GM21390 (cell line): Measurements from ENCODE around the gene DIP2B.
"Not testable (repeated sequence)": the region's sequence is repeated elsewhere in the genome, so short reads cannot be mapped to it uniquely, and the experiment has no call there.

Experiments
- ATAC-seq: cut with Tn5 transposase; IDR thresholded peaks from one replicate; pipeline ENCODE4 v1.9.1; 2021; ENCODE audit not compliant: unreplicated experiment

DIP2B gene

GRCh38 chr12:50520416-50521207, 15.8 kb downstream of the DIP2B start:
- no peak for ATAC-seq

GRCh38 chr12:50521781-50522180, 17.0 kb downstream of the DIP2B start:
- not testable (repeated sequence) for ATAC-seq

GRCh38 chr12:50523772-50524171, 19.0 kb downstream of the DIP2B start:
- ATAC-seq, result no peak

GRCh38 chr12:50524621-50525020, 19.8 kb downstream of the DIP2B start:
- ATAC-seq, result no peak

- no peak for ATAC-seq
These were observed 20.6 kb downstream of the DIP2B start for GRCh38 chr12:50525422-50525821.

GRCh38 chr12:50527359-50527726, 22.6 kb downstream of the DIP2B start:
- ATAC-seq, result no peak

- no peak for ATAC-seq
These were observed 24.0 kb downstream of the DIP2B start for GRCh38 chr12:50528800-50529199.

GRCh38 chr12:50529345-50529744, 24.6 kb downstream of the DIP2B start:
- ATAC-seq, result no peak

- no peak for ATAC-seq
These were observed 25.7 kb downstream of the DIP2B start for GRCh38 chr12:50530532-50530931.

GRCh38 chr12:50533203-50533584, 28.4 kb downstream of the DIP2B start:
- ATAC-seq, result no peak

GRCh38 chr12:50533971-50534370, 29.2 kb downstream of the DIP2B start:
- no peak for ATAC-seq

- no peak for ATAC-seq
These were observed 32.2 kb downstream of the DIP2B start for GRCh38 chr12:50536831-50537537.

GRCh38 chr12:50537538-50537919, 32.7 kb downstream of the DIP2B start:
- ATAC-seq, result no peak

GRCh38 chr12:50538182-50538581, 33.4 kb downstream of the DIP2B start:
- ATAC-seq, result no peak

GRCh38 chr12:50541139-50541538, 36.4 kb downstream of the DIP2B start:
- no peak for ATAC-seq

GRCh38 chr12:50542448-50542847, 37.7 kb downstream of the DIP2B start:
- ATAC-seq, result no peak

- not testable (repeated sequence) for ATAC-seq
These were observed 38.4 kb downstream of the DIP2B start for GRCh38 chr12:50543188-50543587.

GRCh38 chr12:50545213-50545612, 40.4 kb downstream of the DIP2B start:
- no peak for ATAC-seq

- ATAC-seq, result no peak
These were observed 41.0 kb downstream of the DIP2B start for GRCh38 chr12:50545786-50546185.

GRCh38 chr12:50546441-50547318, 41.9 kb downstream of the DIP2B start:
- no peak for ATAC-seq

- no peak for ATAC-seq
These were observed 43.0 kb downstream of the DIP2B start for GRCh38 chr12:50547742-50548141.

- ATAC-seq, result no peak
These were observed 45.1 kb downstream of the DIP2B start for GRCh38 chr12:50549885-50550284.
